SK-N-SH (cell line): ENCODE measurements around the gene PRSS8. TPM values are rescaled to one million over a fixed set of nuclear protein-coding genes. Genes with fewer than 3 reads are reported as not detected.

ENCODE experiments used
- CTCF ChIA-PET: fragments of 300-600, 350-600 bp; formaldehyde crosslinking; extraction: SDS; loops from one replicate; lab custom pipeline; 2021; lab: Yijun Ruan, JAX
- POLR2A ChIA-PET: fragments of 350-600 bp; sonication (Branson Sonifier 250); formaldehyde crosslinking; extraction: SDS; loops from one replicate; lab custom pipeline; 2020; ENCODE audit warnings: antibody characterized with exemption, inconsistent platforms; lab: Yijun Ruan, JAX
- DNase-seq: peaks from one replicate; pipeline ENCODE4 v3.0.0; 2012
- H2AFZ ChIP-seq: fragments of 200-600 bp; sonication (generic); 2 replicates; pipeline ENCODE4 v1.8.1; 2016; ENCODE audit warnings: antibody characterized with exemption, mild to moderate bottlenecking, low read depth
- H3F3A ChIP-seq: fragments of 200-600 bp; sonication (generic); replicated peaks from 2 replicates; pipeline ENCODE3; 2016; ENCODE audit warnings: antibody characterized with exemption, mild to moderate bottlenecking; ENCODE audit not compliant: insufficient read depth
- H3K27ac ChIP-seq, 2 experiments: fragments of 200-500 bp in 1 of 2; fragments of 200-600 bp in 1 of 2; sonication (Bioruptor generic) in 1 of 2; sonication (generic), shearing (Covaris generic) in 1 of 2; 2 replicates each; pipeline versions ENCODE4 v1.5.1 to v1.6.1; 2014 to 2016; ENCODE audit warnings: low read depth in 2 of 2, inconsistent platforms in 1 of 2, low read length in 1 of 2, mild to moderate bottlenecking in 1 of 2, mixed read lengths in 1 of 2
- H3K27me3 ChIP-seq: fragments of 200-600 bp; sonication (generic), shearing (Covaris generic); 2 replicates; pipeline ENCODE4 v1.6.1; 2016; ENCODE audit warnings: mixed run types; ENCODE audit not compliant: insufficient read depth
- H3K36me3 ChIP-seq, 2 experiments: fragments of 200-500 bp in 1 of 2; fragments of 200-600 bp in 1 of 2; sonication (Bioruptor generic) in 1 of 2; sonication (generic) in 1 of 2; replicated peaks in 1 of 2; 2 replicates each; pipeline versions ENCODE3 to v1.5.1; 2014 to 2016; ENCODE audit warnings: low read length in 1 of 2, mild to moderate bottlenecking in 1 of 2; ENCODE audit not compliant: insufficient read depth in 2 of 2, control insufficient read depth in 1 of 2
- H3K4me1 ChIP-seq, 2 experiments: fragments of 200-500 bp in 1 of 2; fragments of 200-600 bp in 1 of 2; sonication (Bioruptor generic) in 1 of 2; sonication (generic), shearing (Covaris generic) in 1 of 2; 2 replicates each; pipeline versions ENCODE4 v1.5.1 to v1.6.1; 2014 to 2016; ENCODE audit warnings: low read depth in 1 of 2, low read length in 1 of 2, mixed run types in 1 of 2; ENCODE audit not compliant: insufficient read depth in 2 of 2, control insufficient read depth in 1 of 2
- H3K4me2 ChIP-seq: fragments of 200-600 bp; sonication (generic), shearing (Covaris generic); 2 replicates; pipeline ENCODE4 v1.6.1; 2017; ENCODE audit warnings: mixed run types
- H3K4me3 ChIP-seq, 2 experiments: fragments of 200-500 bp in 1 of 2; fragments of 200-600 bp in 1 of 2; sonication (Bioruptor generic) in 1 of 2; sonication (generic), shearing (Covaris generic) in 1 of 2; 2 replicates each; pipeline versions ENCODE4 v1.5.1 to v1.8.1; 2014 to 2016; ENCODE audit warnings: low read depth in 2 of 2, inconsistent platforms in 1 of 2, low read length in 1 of 2, mild to moderate bottlenecking in 1 of 2, mixed read lengths in 1 of 2, moderate library complexity in 1 of 2
- H3K79me2 ChIP-seq: fragments of 200-600 bp; sonication (generic); 2 replicates; pipeline ENCODE4 v1.8.1; 2017; ENCODE audit warnings: mild to moderate bottlenecking; ENCODE audit not compliant: insufficient read depth
- H3K9ac ChIP-seq: fragments of 200-600 bp; sonication (generic); 2 replicates; pipeline ENCODE4 v1.6.1; 2017; ENCODE audit warnings: mixed run types
- H3K9me2 ChIP-seq: fragments of 200-600 bp; sonication (generic); 2 replicates; pipeline ENCODE4 v1.6.1; 2017; ENCODE audit warnings: mixed run types
- H3K9me3 ChIP-seq: fragments of 200-600 bp; sonication (generic); 2 replicates; pipeline ENCODE4 v1.6.1; 2017; ENCODE audit warnings: mixed run types, mild to moderate bottlenecking, moderate library complexity
- H4K20me1 ChIP-seq: fragments of 200-600 bp; sonication (generic); 2 replicates; pipeline ENCODE4 v1.6.1; 2017; ENCODE audit warnings: mild to moderate bottlenecking, mixed run types; ENCODE audit not compliant: insufficient read depth
- CHD2 ChIP-seq: fragments of 150-350 bp; IDR thresholded peaks from 2 replicates; pipeline ENCODE4 v1.6.1; 2018; ENCODE audit warnings: low read length; ENCODE audit not compliant: partially characterized antibody
- EP300 ChIP-seq, 2 experiments: IDR thresholded peaks; 2 replicates each; pipeline versions ENCODE4 v1.4.0 to v1.6.1; 2012; ENCODE audit warnings: borderline replicate concordance in 1 of 2, low read depth in 1 of 2, low read length in 1 of 2
- FOSL2 ChIP-seq: IDR thresholded peaks from 2 replicates; pipeline ENCODE4 v1.4.0; 2012; ENCODE audit warnings: low read depth, mild to moderate bottlenecking, moderate library complexity, borderline replicate concordance
- JUND ChIP-seq: IDR thresholded peaks from 2 replicates; pipeline ENCODE4 v1.4.0; 2012
- MEF2A ChIP-seq: IDR thresholded peaks from 2 replicates; pipeline ENCODE4 v1.4.0; 2012; ENCODE audit warnings: low read depth, borderline replicate concordance
- MXI1 ChIP-seq: IDR thresholded peaks from 2 replicates; pipeline ENCODE4 v1.6.1; 2012; ENCODE audit warnings: mild to moderate bottlenecking, low read depth, low read length, improper control_type of control experiment
- NFIC ChIP-seq: IDR thresholded peaks from 2 replicates; pipeline ENCODE4 v1.4.0; 2012; ENCODE audit warnings: borderline replicate concordance
- NRF1 ChIP-seq: IDR thresholded peaks from 2 replicates; pipeline ENCODE4 v1.6.1; 2012; ENCODE audit warnings: low read depth, mild to moderate bottlenecking, low read length
- POLR2AphosphoS5 ChIP-seq: IDR thresholded peaks from 2 replicates; pipeline ENCODE4 v1.6.1; 2012; ENCODE audit warnings: low read depth, low read length
- RCOR1 ChIP-seq: fragments of 150-350 bp; IDR thresholded peaks from 2 replicates; pipeline ENCODE4 v1.6.1; 2017; ENCODE audit warnings: antibody characterized with exemption, low read length
- RFX5 ChIP-seq: IDR thresholded peaks from 2 replicates; pipeline ENCODE4 v1.6.1; 2012; ENCODE audit warnings: mild to moderate bottlenecking, improper control_type of control experiment, low read length
- SMC3 ChIP-seq: IDR thresholded peaks from 2 replicates; pipeline ENCODE4 v1.6.1; 2012; ENCODE audit warnings: low read depth, low read length, improper control_type of control experiment
- TCF12 ChIP-seq: IDR thresholded peaks from 2 replicates; pipeline ENCODE4 v1.4.0; 2012
- TEAD4 ChIP-seq: IDR thresholded peaks from 2 replicates; pipeline ENCODE4 v1.4.0; 2012; ENCODE audit warnings: mild to moderate bottlenecking, borderline replicate concordance; ENCODE audit not compliant: insufficient read depth
- YY1 ChIP-seq: IDR thresholded peaks from 2 replicates; pipeline ENCODE4 v1.4.0; 2012; ENCODE audit warnings: low read depth, mild to moderate bottlenecking
- WGBS: methylation state at CpG from one replicate; pipeline ENCODE4 v1.1.6; 2017; ENCODE audit warnings: low lambda C conversion rate; 5-methylcytosine and 5-hydroxymethylcytosine counted together
- polyA plus RNA-seq, 3 experiments: library from polyadenylated mRNA; depleted of rRNA; stranded (reverse); fragments of >200 nt; gene quantifications; 2 replicates each; pipeline ENCODE4 v1.2.3, GENCODE V29; 2012
- TF ChIP-seq, protein P1 (sequence below): IDR thresholded peaks from 2 replicates; pipeline ENCODE4 v1.6.1; 2012; ENCODE audit warnings: mild to moderate bottlenecking, low read depth, low read length, moderate library complexity
- TF ChIP-seq, protein P2 (sequence below): IDR thresholded peaks from 2 replicates; pipeline ENCODE4 v1.4.0; 2012; ENCODE audit warnings: low read depth, borderline replicate concordance
- TF ChIP-seq, protein P3 (sequence below): fragments of 150-350 bp; IDR thresholded peaks from 2 replicates; pipeline ENCODE4 v1.6.1; 2017; ENCODE audit warnings: antibody characterized with exemption, low read length, low read depth, borderline replicate concordance

Gene PRSS8
- polyA plus RNA-seq, 1 of the 3 experiments (the other 2 are of a cell fraction), result 0.07 TPM

- peak overlapping the region; percentile 100 for H3K4me2 ChIP-seq
- ChIA-PET CTCF (interaction anchor here (0.8 to 2.6 kb wide), 2 partner anchors 22 to 49 kb away, joined by 3 to 13 read pairs; no protein-coding TSS in a partner anchor), POLR2A (interaction anchor here (0.9 to 1.8 kb wide), 6 partner anchors 8 to 349 kb away, joined by 3 to 10 read pairs (median 6); partner anchors contain the start of genes FUS, KAT8 and ZNF843)
- H3K27me3 ChIP-seq, result no peaks in the 10 kb centered on the region
- H3K9me3 ChIP-seq, result no peaks in the 10 kb centered on the region
- H3F3A ChIP-seq, result no peaks in the 10 kb centered on the region
- peaks cover 7% of the 10 kb centered on the region; the same call in 1 of the 2 replicates for H4K20me1 ChIP-seq
- peak overlapping the region; percentile 73 to 78 for H3K27ac ChIP-seq
- H3K36me3 ChIP-seq, result peaks cover 0 to under 1% of the 10 kb centered on the region in 2 experiments
- peak; percentile 65 for DNase-seq
- peak overlapping the region; percentile 92 for H3K9ac ChIP-seq
- peaks cover 51% of the 10 kb centered on the region for H3K79me2 ChIP-seq
- no peaks in the 10 kb centered on the region for H3K9me2 ChIP-seq
- under 1% methylated on average over 16 of the region's 20 CpGs for WGBS
- no peak for TF ChIP-seq JUND
- TF ChIP-seq, protein P1, sequence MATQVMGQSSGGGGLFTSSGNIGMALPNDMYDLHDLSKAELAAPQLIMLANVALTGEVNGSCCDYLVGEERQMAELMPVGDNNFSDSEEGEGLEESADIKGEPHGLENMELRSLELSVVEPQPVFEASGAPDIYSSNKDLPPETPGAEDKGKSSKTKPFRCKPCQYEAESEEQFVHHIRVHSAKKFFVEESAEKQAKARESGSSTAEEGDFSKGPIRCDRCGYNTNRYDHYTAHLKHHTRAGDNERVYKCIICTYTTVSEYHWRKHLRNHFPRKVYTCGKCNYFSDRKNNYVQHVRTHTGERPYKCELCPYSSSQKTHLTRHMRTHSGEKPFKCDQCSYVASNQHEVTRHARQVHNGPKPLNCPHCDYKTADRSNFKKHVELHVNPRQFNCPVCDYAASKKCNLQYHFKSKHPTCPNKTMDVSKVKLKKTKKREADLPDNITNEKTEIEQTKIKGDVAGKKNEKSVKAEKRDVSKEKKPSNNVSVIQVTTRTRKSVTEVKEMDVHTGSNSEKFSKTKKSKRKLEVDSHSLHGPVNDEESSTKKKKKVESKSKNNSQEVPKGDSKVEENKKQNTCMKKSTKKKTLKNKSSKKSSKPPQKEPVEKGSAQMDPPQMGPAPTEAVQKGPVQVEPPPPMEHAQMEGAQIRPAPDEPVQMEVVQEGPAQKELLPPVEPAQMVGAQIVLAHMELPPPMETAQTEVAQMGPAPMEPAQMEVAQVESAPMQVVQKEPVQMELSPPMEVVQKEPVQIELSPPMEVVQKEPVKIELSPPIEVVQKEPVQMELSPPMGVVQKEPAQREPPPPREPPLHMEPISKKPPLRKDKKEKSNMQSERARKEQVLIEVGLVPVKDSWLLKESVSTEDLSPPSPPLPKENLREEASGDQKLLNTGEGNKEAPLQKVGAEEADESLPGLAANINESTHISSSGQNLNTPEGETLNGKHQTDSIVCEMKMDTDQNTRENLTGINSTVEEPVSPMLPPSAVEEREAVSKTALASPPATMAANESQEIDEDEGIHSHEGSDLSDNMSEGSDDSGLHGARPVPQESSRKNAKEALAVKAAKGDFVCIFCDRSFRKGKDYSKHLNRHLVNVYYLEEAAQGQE, result no peak
- TF ChIP-seq RFX5, result no peak
- no peak for TF ChIP-seq TEAD4
- no peak for TF ChIP-seq CHD2
- TF ChIP-seq, protein P2, sequence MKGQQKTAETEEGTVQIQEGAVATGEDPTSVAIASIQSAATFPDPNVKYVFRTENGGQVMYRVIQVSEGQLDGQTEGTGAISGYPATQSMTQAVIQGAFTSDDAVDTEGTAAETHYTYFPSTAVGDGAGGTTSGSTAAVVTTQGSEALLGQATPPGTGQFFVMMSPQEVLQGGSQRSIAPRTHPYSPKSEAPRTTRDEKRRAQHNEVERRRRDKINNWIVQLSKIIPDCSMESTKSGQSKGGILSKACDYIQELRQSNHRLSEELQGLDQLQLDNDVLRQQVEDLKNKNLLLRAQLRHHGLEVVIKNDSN, result no peak
- no peak for TF ChIP-seq NRF1
- TF ChIP-seq POLR2AphosphoS5, result no peak
- H3K4me3 ChIP-seq, result peak overlapping the region; percentile 68 to 100
- H2AFZ ChIP-seq, result peak overlapping the region; percentile 72; the same call in 1 of the 2 replicates
- H3K4me1 ChIP-seq, result peaks cover 4 to 16% of the 10 kb centered on the region in 2 experiments; a peak in 2 of 4 replicates
These were observed 41.5 kb downstream of the PRSS8 start for GRCh38 chr16:31094088-31094423.

DNA sequence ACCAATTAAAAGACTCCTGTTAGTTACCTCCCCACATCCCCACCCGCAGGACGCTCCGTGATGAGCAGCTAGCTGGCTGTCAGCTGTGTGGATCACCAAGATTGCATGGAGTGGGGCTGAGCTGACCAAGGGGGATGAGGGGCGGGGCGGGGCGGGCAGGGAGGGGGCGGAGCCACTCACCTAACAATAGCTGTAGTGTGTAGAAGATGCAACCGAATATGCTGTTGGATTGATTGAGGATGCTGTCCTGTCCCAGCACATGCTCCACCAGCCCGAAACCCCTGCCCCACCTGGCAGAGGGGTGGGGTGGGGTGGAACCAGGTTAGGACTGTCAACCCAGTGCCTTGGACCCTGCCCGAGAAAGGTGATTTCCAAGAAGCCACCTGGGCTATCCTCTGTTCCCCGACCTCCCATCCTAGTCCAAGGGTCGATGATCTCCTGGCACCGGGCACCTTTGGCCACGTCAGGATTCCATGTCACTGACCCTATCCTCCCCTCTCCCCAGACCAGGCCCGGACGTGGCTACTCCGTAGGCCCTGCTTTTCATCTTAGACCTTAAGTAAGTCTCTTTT lies 42.3 kb downstream of the PRSS8 start:
- CTCF ChIA-PET, result interaction anchor here (0.8 to 2.6 kb wide), 4 partner anchors 21 to 108 kb away, joined by 3 to 13 read pairs (median 3); partner anchors contain the start of gene HSD3B7
- H3K27ac ChIP-seq, result peak overlapping the region; percentile 19 to 73; a peak in 3 of 4 replicates

More for the DNA sequence above, 42.3 kb downstream of the PRSS8 start:
- peaks cover 4 to 16% of the 10 kb centered on the region in 2 experiments; a peak in 2 of 4 replicates for H3K4me1 ChIP-seq
- DNase-seq, result peak; percentile 87
- POLR2A ChIA-PET, result interaction anchor here (0.9 to 1.8 kb wide), 8 partner anchors 7 to 349 kb away, joined by 3 to 11 read pairs (median 6); partner anchors contain the start of genes FUS, ZNF646, ZNF668 and ZNF843
- H3K79me2 ChIP-seq, result peaks cover 56% of the 10 kb centered on the region
- no peaks in the 10 kb centered on the region for H3F3A ChIP-seq
- H3K9me2 ChIP-seq, result no peaks in the 10 kb centered on the region
- H4K20me1 ChIP-seq, result peaks cover 7% of the 10 kb centered on the region; the same call in 1 of the 2 replicates
- peak overlapping the region; percentile 68 to 100 for H3K4me3 ChIP-seq
- no peaks in the 10 kb centered on the region for H3K9me3 ChIP-seq
- H3K4me2 ChIP-seq, result peak overlapping the region; percentile 100
- no peak overlapping the region for H2AFZ ChIP-seq
- H3K9ac ChIP-seq, result peak overlapping the region; percentile 92
- H3K36me3 ChIP-seq, result peaks cover 0 to 6% of the 10 kb centered on the region in 2 experiments
- H3K27me3 ChIP-seq, result no peaks in the 10 kb centered on the region
- WGBS, result 10% methylated on average over 11 of the region's 17 CpGs
- TF ChIP-seq, protein P2, result no peak
- TF ChIP-seq EP300 (IDR thresholded peaks at IDR 0.05; ENCODE audit: borderline replicate concordance in 1 of 2, low read depth in 1 of 2, low read length in 1 of 2), result no peak
- TF ChIP-seq JUND, result no peak
- TF ChIP-seq MXI1, result peak; percentile 9; the same call in 1 of the 2 replicates
- no peak for TF ChIP-seq YY1
- no peak for TF ChIP-seq NFIC
- TF ChIP-seq SMC3, result no peak
- TF ChIP-seq POLR2AphosphoS5, result no peak
- no peak for TF ChIP-seq TCF12
- TF ChIP-seq MEF2A, result no peak
- peak; percentile 36 for TF ChIP-seq CHD2
- TF ChIP-seq, protein P3, sequence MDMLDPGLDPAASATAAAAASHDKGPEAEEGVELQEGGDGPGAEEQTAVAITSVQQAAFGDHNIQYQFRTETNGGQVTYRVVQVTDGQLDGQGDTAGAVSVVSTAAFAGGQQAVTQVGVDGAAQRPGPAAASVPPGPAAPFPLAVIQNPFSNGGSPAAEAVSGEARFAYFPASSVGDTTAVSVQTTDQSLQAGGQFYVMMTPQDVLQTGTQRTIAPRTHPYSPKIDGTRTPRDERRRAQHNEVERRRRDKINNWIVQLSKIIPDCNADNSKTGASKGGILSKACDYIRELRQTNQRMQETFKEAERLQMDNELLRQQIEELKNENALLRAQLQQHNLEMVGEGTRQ, result no peak
- TF ChIP-seq RFX5, result no peak
- TF ChIP-seq FOSL2, result no peak
- TF ChIP-seq NRF1, result no peak
- no peak for TF ChIP-seq RCOR1
